COLO829 (cell line): ENCODE results near the gene DNAJC5G.
"Not testable (repeated sequence)": the region's sequence is repeated elsewhere in the genome, so short reads cannot be mapped to it uniquely, and the experiment has no call there.

ENCODE experiments used
- DNase-seq: peaks from one replicate; pipeline ENCODE4 v3.0.0; 2012; ENCODE audit warnings: low spot score

Gene DNAJC5G

GRCh38 chr2:27309651-27310050 lies 34.4 kb downstream of the DNAJC5G start:
- DNase-seq = no peak

GRCh38 chr2:27312152-27312551 lies 36.9 kb downstream of the DNAJC5G start:
- DNase-seq = no peak

GRCh38 chr2:27313882-27314645 lies 38.8 kb downstream of the DNAJC5G start:
- no peak for DNase-seq

- no peak for DNase-seq
Observed at GRCh38 chr2:27314709-27315108, 39.5 kb downstream of the DNAJC5G start.

GRCh38 chr2:27315122-27315521 lies 39.9 kb downstream of the DNAJC5G start:
- DNase-seq = no peak

GRCh38 chr2:27316655-27317412 lies 41.6 kb downstream of the DNAJC5G start:
- no peak for DNase-seq

- DNase-seq = not testable (repeated sequence)
Observed at GRCh38 chr2:27319839-27320238, 44.6 kb downstream of the DNAJC5G start.

- DNase-seq = peak; percentile 94
Observed at GRCh38 chr2:27320958-27321543, 45.8 kb downstream of the DNAJC5G start.

- no peak for DNase-seq
Observed at GRCh38 chr2:27322301-27322765, 47.1 kb downstream of the DNAJC5G start.

- DNase-seq = peak; percentile 96
Observed at GRCh38 chr2:27322766-27323595, 47.7 kb downstream of the DNAJC5G start, which contains the start of gene MPV17. MPV17 (minus strand) TSS chr2:27323097; CDS start chr2:27322517, 580 bp downstream.

GRCh38 chr2:27323596-27324285 lies 48.5 kb downstream of the DNAJC5G start:
- DNase-seq = no peak

- no peak for DNase-seq
Observed at GRCh38 chr2:27324720-27325119, 49.5 kb downstream of the DNAJC5G start.
